Colonic mucosa (tissue), 4 donors: Measurements from ENCODE around the gene TMEM269. TPM values are rescaled to one million over a fixed set of nuclear protein-coding genes. Genes with fewer than 3 reads are reported as not detected.

Experiments
- DNase-seq: peaks from one replicate; pipeline ENCODE4 v3.0.0-alpha.2; 2020
- H3K27ac ChIP-seq: fragments of 200-600 bp; one replicate; pipeline ENCODE4 v1.8.0; 2021
- H3K27me3 ChIP-seq: fragments of 200-600 bp; one replicate; pipeline ENCODE4 v1.8.0; 2021
- H3K36me3 ChIP-seq: fragments of 200-600 bp; one replicate; pipeline ENCODE4 v1.8.0; 2021
- H3K4me1 ChIP-seq: fragments of 200-600 bp; one replicate; pipeline ENCODE4 v1.8.0; 2021; ENCODE audit warnings: mild to moderate bottlenecking
- H3K4me3 ChIP-seq: fragments of 200-600 bp; one replicate; pipeline ENCODE4 v1.8.0; 2021
- H3K9ac ChIP-seq, 2 donors: one replicate each; pipeline ENCODE4 v1.7.0; 2013; ENCODE audit warnings: control low read depth in 2 of 2, low read depth in 2 of 2, low read length in 2 of 2
- H3K9me3 ChIP-seq: fragments of 200-600 bp; one replicate; pipeline ENCODE4 v1.8.0; 2021
- intact Hi-C: fragments of 100-400 bp; cut with DNase I; formaldehyde crosslinking; loops from one replicate; pipeline ENCODE4 v1.14.1; 2022
- total RNA-seq, 2 donors: library from RNA; stranded (reverse); fragmentation: NEBNext Ultra II Directional in 1 of 2; extraction: Animal tissue kit (Norgen Biotek cat#: 25700) in 1 of 2; gene quantifications; one replicate each; pipeline ENCODE4 v1.2.1, GENCODE V29; 2021
- TF ChIP-seq, protein P1 (sequence below): fragments of 200-600 bp; IDR thresholded peaks from one replicate; pipeline ENCODE4 v1.8.0; 2022; ENCODE audit warnings: antibody characterized with exemption, mild to moderate bottlenecking
- donor health status: healthy.
- donor health status: DM: no; HTN: no; CAD: no.
- donor health status: DM: no; HTN: no; CAD: no.

TMEM269 gene
- total RNA-seq, 2 donors from 2014 or later, result 0.10 TPM; not detected in 1

DNA sequence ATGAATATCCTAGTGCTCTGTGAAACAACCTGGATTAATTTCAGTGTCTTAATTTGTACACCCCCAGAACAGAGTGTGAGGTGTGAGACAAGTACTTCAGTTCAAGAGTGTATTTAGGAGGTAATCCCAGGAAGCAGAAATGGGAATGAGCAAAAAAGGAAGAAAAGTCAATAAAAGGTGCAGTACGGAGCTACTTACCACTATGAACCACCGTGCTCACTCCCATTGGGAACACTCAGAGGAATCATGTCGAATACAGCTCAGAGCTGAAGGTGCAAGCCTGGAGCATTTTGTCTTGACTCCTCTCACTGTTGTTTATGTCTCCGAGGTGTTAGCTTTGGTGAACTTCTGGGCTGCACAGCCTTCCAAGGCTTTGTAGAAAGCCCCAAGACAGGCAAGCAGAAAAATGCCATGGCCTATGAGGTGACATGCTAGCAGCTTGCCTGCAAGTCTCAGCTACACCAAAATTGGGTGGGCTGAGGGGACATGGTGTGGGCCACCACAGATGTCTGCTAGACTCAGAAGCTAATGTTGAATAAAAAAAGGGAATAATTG is 39.8 kb downstream of the TMEM269 start:
- Histone ChIP-seq H3K36me3 (no peaks in the 10 kb centered on the region), H3K9ac (no peak overlapping the region), H3K27me3 (no peaks in the 10 kb centered on the region), H3K27ac (no peak overlapping the region), H3K9me3 (no peaks in the 10 kb centered on the region), H3K4me3 (no peak overlapping the region), H3K4me1 (no peaks in the 10 kb centered on the region)
- TF ChIP-seq, protein P1, sequence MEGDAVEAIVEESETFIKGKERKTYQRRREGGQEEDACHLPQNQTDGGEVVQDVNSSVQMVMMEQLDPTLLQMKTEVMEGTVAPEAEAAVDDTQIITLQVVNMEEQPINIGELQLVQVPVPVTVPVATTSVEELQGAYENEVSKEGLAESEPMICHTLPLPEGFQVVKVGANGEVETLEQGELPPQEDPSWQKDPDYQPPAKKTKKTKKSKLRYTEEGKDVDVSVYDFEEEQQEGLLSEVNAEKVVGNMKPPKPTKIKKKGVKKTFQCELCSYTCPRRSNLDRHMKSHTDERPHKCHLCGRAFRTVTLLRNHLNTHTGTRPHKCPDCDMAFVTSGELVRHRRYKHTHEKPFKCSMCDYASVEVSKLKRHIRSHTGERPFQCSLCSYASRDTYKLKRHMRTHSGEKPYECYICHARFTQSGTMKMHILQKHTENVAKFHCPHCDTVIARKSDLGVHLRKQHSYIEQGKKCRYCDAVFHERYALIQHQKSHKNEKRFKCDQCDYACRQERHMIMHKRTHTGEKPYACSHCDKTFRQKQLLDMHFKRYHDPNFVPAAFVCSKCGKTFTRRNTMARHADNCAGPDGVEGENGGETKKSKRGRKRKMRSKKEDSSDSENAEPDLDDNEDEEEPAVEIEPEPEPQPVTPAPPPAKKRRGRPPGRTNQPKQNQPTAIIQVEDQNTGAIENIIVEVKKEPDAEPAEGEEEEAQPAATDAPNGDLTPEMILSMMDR, result no peak
- intact Hi-C loops, result no loop called here
- DNase-seq, result no peak

DNA sequence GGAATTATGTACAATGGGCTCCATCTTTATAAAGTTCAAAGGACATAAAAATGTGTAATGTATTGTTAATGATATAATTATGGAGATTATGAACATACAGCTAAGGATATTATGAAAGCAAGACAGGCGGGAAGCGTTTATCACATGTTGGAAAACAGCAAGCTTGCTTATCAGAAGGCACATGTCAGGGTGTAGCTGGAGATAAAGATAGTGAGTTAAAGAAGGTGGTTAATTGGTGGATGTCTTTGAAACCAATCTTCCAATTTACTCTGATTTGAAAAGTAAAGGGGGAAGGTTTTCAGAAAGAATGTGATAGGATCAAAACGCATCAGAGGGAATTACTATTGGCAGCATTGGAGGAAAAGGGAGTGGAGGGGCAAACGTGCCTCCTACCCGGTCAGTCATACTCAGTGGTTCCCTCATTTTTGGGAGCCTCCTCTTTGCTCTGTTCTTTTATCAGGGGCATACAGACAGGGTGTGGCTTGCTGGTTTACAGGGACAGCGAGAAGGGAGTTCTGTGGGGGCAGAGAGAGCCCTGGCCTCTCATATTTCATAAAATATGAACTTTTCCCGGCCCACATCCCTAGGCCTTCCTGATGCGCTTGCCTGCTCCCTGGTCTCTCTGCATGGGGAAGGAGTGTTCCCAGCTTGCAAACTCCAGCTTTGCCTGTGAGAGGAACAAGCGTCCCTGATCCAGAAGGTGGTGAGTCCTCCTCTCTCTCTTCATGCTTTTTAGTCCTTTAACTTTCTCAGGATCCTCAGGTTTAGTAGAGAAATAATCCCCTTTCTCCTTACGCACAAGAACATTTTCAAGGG is 40.5 kb downstream of the TMEM269 start:
- Histone ChIP-seq H3K36me3 (no peaks in the 10 kb centered on the region), H3K4me3 (no peak overlapping the region), H3K9ac (no peak overlapping the region), H3K4me1 (no peaks in the 10 kb centered on the region), H3K27me3 (no peaks in the 10 kb centered on the region), H3K9me3 (no peaks in the 10 kb centered on the region), H3K27ac (no peak overlapping the region)
- intact Hi-C loops, result no loop called here
- no peak for DNase-seq
- TF ChIP-seq, protein P1, result no peak

DNA sequence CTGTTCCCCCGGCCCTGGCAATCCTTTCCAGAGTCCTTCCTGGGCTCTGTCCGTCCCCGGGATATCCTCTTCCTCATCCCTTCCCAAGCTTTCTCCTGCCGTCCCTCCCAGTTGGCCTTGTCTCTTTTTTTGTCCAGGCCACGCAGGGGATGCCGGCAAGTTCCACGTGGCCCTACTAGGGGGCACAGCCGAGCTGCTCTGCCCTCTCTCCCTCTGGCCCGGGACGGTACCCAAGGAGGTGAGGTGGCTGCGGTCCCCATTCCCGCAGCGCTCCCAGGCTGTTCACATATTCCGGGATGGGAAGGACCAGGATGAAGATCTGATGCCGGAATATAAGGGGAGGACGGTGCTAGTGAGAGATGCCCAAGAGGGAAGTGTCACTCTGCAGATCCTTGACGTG is 45.8 kb downstream of the TMEM269 start:
- Histone ChIP-seq H3K4me1 (no peaks in the 10 kb centered on the region), H3K36me3 (no peaks in the 10 kb centered on the region), H3K9ac (no peak overlapping the region), H3K27me3 (no peaks in the 10 kb centered on the region), H3K9me3 (no peaks in the 10 kb centered on the region), H3K4me3 (no peak overlapping the region), H3K27ac (no peak overlapping the region)
- intact Hi-C loops, result no loop called here
- TF ChIP-seq, protein P1, result no peak
- DNase-seq, result no peak

DNA sequence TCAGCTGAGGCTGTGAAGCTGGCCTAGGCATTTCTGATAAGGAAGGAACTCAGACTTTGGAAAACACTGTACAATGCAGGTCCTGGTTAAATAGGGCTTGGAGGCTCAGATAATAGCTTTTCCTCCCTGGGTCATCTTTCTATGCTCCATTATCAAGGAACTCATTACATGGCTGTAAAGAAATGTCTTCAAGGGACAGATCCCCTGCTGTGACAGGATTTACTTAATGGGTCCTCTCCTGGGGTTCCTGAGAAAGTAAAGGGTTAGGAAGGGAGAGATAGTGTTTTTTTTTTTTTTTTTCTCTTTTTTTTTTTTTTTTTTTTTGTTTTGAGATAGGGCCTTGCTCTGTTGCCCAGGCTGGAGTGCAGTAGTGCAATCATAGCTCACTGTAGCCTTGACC is 46.5 kb downstream of the TMEM269 start:
- TF ChIP-seq, protein P1, result no peak
- intact Hi-C loops, result no loop called here
- no peaks in the 10 kb centered on the region for H3K4me1 ChIP-seq
- no peaks in the 10 kb centered on the region for H3K9me3 ChIP-seq
- no peak overlapping the region for H3K9ac ChIP-seq
- H3K4me3 ChIP-seq, result no peak overlapping the region
- H3K27me3 ChIP-seq, result no peaks in the 10 kb centered on the region
- no peak overlapping the region for H3K27ac ChIP-seq
- H3K36me3 ChIP-seq, result no peaks in the 10 kb centered on the region
- no peak for DNase-seq

DNA sequence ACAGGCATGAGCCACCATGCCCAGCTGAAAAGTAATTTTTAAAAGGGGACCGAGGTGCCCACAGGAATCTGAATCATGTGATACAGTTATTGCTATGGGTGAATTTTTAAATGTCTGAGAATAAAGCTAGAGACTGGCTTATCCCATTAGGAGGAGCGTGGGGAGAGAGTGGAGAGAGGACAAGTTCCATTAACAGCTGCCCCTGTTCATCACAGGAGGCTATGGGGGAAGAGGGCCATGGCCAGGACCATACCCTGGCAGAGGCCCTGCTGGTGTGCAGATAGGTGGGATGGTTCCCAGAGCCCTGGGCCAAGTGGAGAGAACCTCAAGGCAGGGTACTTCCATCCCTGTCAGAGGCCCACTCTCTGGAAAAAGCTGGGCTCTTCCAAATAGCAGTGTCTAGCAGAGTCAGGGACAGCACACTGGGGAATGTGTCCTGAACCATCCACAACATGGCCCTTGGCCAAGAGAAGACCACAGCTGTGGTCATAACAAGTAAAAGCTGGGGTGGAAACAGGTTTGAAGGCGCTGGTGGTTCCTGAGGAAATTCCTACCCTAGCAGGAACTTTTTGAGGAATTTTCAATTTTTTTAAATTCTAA is 48.0 kb downstream of the TMEM269 start:
- no peak for DNase-seq
- H3K27me3 ChIP-seq, result no peaks in the 10 kb centered on the region
- no peak overlapping the region for H3K4me3 ChIP-seq
- TF ChIP-seq, protein P1, result no peak
- no peak overlapping the region for H3K27ac ChIP-seq
- intact Hi-C loops, result no loop called here
- H3K9ac ChIP-seq, result no peak overlapping the region
- no peaks in the 10 kb centered on the region for H3K4me1 ChIP-seq
- H3K9me3 ChIP-seq, result no peaks in the 10 kb centered on the region
- H3K36me3 ChIP-seq, result no peaks in the 10 kb centered on the region
